SK-N-SH treated with all-trans-retinoic acid at 6 μM for 48 hours (cell line): ENCODE data around the gene NBPF4.

Source experiments
- ATAC-seq: fragments of 200-7000 bp; cut with Tn5 transposase; 3 replicates; pipeline ENCODE4 v1.9.1; 2020; ENCODE audit warnings: mild to moderate bottlenecking, moderate library complexity
- BACH2 ChIP-seq: fragments of 250-450 bp; sonication (Bioruptor Pico); IDR thresholded peaks from 2 replicates; pipeline ENCODE4 v1.9.0; 2021; ENCODE audit warnings: mild to moderate bottlenecking, borderline replicate concordance
- CSDC2 ChIP-seq: fragments of 250-450 bp; sonication (Bioruptor Pico); IDR thresholded peaks from 2 replicates; pipeline ENCODE4 v1.5.0; 2020; ENCODE audit warnings: mild to moderate bottlenecking, moderate library complexity
- ESRRG ChIP-seq: fragments of 250-450 bp; sonication (Bioruptor Pico); IDR thresholded peaks from 2 replicates; pipeline ENCODE4 v1.6.1; 2021; ENCODE audit warnings: mild to moderate bottlenecking
- PPARA ChIP-seq: fragments of 250-450 bp; sonication (Bioruptor Pico); IDR thresholded peaks from 2 replicates; pipeline ENCODE4 v1.5.0; 2020; ENCODE audit warnings: mild to moderate bottlenecking, borderline replicate concordance
- RARB ChIP-seq: fragments of 250-450 bp; sonication (Bioruptor Pico); IDR thresholded peaks from 2 replicates; pipeline ENCODE4 v1.8.0; 2021; ENCODE audit warnings: mild to moderate bottlenecking, moderate library complexity
- SNAI2 ChIP-seq: fragments of 250-450 bp; sonication (Bioruptor Pico); IDR thresholded peaks from 2 replicates; pipeline ENCODE4 v1.5.0; 2020; ENCODE audit warnings: mild to moderate bottlenecking, moderate library complexity
- TCF4 ChIP-seq: fragments of 250-450 bp; sonication (Bioruptor Pico); IDR thresholded peaks from 2 replicates; pipeline ENCODE4 v1.8.0; 2021; ENCODE audit warnings: mild to moderate bottlenecking, moderate library complexity, borderline replicate concordance
- ZNF565 ChIP-seq: fragments of 450-650 bp; formaldehyde crosslinking; conservative IDR thresholded peaks from 2 replicates; pipeline ENCODE4 v1.5.0; 2020; ENCODE audit warnings: low read depth, mild to moderate bottlenecking, moderate library complexity
- ZNF8 ChIP-seq: fragments of 450-650 bp; formaldehyde crosslinking; IDR thresholded peaks from 2 replicates; pipeline ENCODE4 v1.5.0; 2020; ENCODE audit warnings: mild to moderate bottlenecking, moderate library complexity
- TF ChIP-seq, protein P1 (sequence below): fragments of 250-450 bp; sonication (Bioruptor Pico); IDR thresholded peaks from 2 replicates; pipeline ENCODE4 v1.5.0; 2020; ENCODE audit warnings: mild to moderate bottlenecking, moderate library complexity
- TF ChIP-seq, protein P2 (sequence below): fragments of 250-450 bp; sonication (Bioruptor Pico); IDR thresholded peaks from 2 replicates; pipeline ENCODE4 v1.5.1; 2020; ENCODE audit warnings: low read depth, mild to moderate bottlenecking, moderate library complexity

Gene NBPF4

DNA sequence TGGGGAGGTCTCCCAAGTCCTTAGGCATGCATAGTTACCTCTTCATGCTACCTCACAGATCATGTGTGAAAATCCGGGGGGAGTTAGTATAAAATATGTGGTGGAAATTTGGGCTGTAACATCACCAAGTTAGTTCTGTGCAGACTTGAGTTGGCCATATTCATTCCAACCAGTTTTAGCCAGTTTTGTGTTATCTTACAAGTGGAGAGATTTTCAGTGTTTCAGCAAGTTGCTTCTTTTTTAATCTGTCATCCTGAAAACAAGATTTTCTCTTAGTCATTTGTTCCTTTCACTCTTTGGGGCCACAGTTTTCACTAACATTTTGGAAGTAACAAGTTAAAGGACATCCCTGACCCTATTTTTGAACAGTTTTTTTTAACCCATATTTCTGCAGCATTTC, 55.1 kb downstream of the NBPF4 start (continued):
- TF ChIP-seq, protein P1, sequence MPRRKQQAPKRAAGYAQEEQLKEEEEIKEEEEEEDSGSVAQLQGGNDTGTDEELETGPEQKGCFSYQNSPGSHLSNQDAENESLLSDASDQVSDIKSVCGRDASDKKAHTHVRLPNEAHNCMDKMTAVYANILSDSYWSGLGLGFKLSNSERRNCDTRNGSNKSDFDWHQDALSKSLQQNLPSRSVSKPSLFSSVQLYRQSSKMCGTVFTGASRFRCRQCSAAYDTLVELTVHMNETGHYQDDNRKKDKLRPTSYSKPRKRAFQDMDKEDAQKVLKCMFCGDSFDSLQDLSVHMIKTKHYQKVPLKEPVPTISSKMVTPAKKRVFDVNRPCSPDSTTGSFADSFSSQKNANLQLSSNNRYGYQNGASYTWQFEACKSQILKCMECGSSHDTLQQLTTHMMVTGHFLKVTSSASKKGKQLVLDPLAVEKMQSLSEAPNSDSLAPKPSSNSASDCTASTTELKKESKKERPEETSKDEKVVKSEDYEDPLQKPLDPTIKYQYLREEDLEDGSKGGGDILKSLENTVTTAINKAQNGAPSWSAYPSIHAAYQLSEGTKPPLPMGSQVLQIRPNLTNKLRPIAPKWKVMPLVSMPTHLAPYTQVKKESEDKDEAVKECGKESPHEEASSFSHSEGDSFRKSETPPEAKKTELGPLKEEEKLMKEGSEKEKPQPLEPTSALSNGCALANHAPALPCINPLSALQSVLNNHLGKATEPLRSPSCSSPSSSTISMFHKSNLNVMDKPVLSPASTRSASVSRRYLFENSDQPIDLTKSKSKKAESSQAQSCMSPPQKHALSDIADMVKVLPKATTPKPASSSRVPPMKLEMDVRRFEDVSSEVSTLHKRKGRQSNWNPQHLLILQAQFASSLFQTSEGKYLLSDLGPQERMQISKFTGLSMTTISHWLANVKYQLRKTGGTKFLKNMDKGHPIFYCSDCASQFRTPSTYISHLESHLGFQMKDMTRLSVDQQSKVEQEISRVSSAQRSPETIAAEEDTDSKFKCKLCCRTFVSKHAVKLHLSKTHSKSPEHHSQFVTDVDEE (CRISPR knock-in tag), result no peak
- TF ChIP-seq ZNF8 (CRISPR knock-in tag), result no peak
- TF ChIP-seq BACH2 (CRISPR knock-in tag), result no peak
- TF ChIP-seq CSDC2, result no peak
- no peak for TF ChIP-seq ZNF565
- TF ChIP-seq, all 23 proteins: peak for 0

DNA sequence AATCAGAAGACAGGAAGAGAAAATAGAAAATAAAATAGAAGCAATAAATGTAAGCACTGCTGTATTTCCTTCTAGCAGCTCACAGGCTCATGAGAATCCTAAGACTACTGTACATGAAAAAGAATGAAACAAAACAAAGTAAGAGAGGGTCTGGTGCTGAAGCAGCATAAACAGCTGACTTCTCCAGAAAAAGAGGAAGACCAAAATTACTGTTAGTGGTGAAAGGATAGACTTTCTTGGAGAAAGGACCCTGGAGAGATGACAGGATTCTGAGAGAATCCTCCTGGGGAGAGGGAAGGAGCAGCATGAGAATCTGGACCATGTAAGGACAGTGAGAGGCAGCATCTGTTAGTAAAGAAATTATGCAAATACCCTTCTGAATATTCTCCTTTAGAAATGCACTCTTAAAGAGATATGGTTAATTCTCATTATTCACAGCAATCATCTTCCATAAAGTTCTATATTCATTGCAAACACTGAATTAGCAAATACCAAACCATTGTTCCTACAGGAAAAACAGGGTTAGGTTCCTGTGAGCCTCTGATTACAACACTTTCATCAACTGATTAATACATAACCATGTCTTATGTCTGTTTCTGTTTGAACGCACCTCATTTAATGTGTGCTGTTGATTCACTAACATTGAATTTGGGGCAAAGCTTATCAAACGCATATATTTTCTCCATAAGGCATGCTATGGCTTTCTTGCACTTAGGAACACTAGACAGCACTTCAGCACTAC, 60.7 kb downstream of the NBPF4 start:
- no peak for ATAC-seq
- TF ChIP-seq TCF4, result no peak
- TF ChIP-seq CSDC2, result no peak
- no peak for TF ChIP-seq RARB (CRISPR knock-in tag)
- TF ChIP-seq BACH2 (CRISPR knock-in tag), result no peak
- TF ChIP-seq, all 23 proteins: peak for 0

DNA sequence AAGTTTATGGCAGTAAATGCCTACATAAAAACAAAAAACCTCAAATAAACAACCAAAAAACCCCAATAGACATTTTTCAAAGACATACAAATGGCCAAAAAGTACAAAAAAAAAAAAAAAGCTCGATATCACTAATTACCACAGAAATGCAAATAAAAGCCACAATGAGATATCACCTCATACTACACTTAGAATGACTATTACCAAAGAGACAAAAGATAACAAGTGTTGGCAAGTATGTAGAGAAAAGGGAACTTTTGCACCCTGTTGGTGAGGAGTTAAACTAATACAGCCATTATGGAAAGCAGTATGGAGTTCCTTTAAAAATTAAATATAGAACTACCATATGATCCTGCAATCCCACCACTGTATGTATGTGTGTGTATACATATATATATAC, 64.9 kb downstream of the NBPF4 start:
- TF ChIP-seq, protein P2, sequence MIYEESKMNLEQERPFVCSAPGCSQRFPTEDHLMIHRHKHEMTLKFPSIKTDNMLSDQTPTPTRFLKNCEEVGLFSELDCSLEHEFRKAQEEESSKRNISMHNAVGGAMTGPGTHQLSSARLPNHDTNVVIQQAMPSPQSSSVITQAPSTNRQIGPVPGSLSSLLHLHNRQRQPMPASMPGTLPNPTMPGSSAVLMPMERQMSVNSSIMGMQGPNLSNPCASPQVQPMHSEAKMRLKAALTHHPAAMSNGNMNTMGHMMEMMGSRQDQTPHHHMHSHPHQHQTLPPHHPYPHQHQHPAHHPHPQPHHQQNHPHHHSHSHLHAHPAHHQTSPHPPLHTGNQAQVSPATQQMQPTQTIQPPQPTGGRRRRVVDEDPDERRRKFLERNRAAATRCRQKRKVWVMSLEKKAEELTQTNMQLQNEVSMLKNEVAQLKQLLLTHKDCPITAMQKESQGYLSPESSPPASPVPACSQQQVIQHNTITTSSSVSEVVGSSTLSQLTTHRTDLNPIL (CRISPR knock-in tag), result no peak
- TF ChIP-seq PPARA (no peak), ESRRG (CRISPR knock-in tag) (no peak), SNAI2 (CRISPR knock-in tag) (no peak)
- ATAC-seq, result no peak
